Epithelial cell of esophagus (primary cell): Measurements from ENCODE around the gene CAPZB.

ENCODE experiments used
- DNase-seq: peaks from one replicate; pipeline ENCODE4 v3.0.0; 2010; ENCODE audit warnings: low read depth
- H3K4me3 ChIP-seq: 2 replicates; pipeline ENCODE4 v1.5.1; 2011; ENCODE audit warnings: mild to moderate bottlenecking, low read length, control low read depth
- TF ChIP-seq, protein P1 (sequence below): IDR thresholded peaks from 2 replicates; pipeline ENCODE4 v1.5.1; 2011; ENCODE audit warnings: low read depth, mild to moderate bottlenecking, low read length, control low read depth, inconsistent platforms; ENCODE audit not compliant: insufficient read depth; ENCODE audit errors: missing control alignments

Gene CAPZB

DNA sequence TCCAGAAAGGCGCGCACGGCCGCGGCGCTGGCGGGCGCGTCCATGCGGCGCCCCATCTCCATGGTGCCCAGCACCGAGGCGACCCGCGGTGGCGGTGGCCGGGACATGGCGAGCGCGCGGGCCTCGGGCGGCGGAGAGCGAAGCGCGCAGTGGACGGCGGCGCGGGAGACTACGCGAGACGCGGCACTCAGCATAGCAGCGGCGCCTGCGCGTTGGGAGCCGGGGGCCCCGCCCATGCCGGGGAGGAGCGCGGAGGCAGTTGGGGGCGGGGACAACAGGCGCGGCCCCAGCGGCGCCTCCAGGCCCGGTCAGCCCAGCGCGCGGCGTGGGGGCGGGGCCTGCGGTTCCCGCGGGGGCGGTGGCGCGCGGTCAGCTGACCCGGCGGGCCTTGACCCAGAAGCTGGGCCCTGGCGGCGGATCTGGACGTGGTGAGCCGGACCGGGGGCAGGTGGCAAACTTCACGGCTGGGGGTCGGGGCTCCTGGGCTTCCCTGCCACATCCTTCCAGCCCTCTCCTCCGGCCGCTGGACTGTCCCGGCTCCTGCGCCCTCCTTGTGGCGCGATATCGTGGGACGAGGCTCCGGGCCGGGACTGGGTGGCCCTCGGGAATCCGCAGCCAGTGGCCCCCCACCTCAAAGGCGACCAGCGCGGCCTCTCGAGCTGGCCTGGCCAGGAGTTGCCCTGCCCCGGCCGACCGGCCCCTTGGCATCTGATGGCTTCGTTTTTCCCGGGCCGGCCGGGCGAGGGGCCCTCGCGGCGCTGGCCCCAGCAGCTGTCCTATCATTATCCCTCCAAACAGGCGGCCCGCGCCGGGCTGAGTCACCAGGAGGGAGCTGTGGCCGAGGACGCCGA, 173.2 kb downstream of the CAPZB start, which contains the start of the genes AKR7A2 and SLC66A1:
TSS of gene AKR7A2 (minus strand) at position 214 of the 851 bp plus-strand sequence. CDS start at position 194, 20 bp downstream.
TSS of gene SLC66A1 (plus strand) at position 396 of the 851 bp plus-strand sequence. CDS start 5,352 bp downstream, outside the sequence.
- H3K4me3 ChIP-seq = peak within 1 kb of the TSS; percentile 76
- DNase-seq = peak; percentile 94
- TF ChIP-seq, protein P1, sequence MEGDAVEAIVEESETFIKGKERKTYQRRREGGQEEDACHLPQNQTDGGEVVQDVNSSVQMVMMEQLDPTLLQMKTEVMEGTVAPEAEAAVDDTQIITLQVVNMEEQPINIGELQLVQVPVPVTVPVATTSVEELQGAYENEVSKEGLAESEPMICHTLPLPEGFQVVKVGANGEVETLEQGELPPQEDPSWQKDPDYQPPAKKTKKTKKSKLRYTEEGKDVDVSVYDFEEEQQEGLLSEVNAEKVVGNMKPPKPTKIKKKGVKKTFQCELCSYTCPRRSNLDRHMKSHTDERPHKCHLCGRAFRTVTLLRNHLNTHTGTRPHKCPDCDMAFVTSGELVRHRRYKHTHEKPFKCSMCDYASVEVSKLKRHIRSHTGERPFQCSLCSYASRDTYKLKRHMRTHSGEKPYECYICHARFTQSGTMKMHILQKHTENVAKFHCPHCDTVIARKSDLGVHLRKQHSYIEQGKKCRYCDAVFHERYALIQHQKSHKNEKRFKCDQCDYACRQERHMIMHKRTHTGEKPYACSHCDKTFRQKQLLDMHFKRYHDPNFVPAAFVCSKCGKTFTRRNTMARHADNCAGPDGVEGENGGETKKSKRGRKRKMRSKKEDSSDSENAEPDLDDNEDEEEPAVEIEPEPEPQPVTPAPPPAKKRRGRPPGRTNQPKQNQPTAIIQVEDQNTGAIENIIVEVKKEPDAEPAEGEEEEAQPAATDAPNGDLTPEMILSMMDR = no peak

DNA sequence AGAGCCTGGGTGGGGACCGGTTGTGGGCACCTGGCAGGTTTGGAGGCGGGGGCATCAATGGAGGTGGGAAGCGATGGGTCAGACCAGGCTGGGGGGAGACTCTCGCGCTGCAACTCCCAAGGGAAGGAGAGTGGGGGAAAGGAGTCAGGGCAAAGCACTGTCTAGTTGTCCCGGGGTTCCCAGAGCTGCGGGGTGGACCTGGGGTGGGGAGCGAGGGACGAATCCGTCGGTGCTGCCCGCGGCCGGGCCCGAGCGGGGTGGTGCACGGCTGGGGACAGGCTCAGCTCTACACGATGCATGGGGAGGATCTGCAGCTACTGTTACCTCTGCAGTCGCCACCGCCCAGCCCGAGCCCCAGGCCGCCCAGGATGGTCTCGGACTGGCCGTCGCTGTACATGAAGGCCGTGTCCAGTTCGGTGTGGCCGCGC, 173.8 kb downstream of the CAPZB start:
- H3K4me3 ChIP-seq = peak overlapping the region; percentile 76
- TF ChIP-seq, protein P1 = no peak
- no peak for DNase-seq

DNA sequence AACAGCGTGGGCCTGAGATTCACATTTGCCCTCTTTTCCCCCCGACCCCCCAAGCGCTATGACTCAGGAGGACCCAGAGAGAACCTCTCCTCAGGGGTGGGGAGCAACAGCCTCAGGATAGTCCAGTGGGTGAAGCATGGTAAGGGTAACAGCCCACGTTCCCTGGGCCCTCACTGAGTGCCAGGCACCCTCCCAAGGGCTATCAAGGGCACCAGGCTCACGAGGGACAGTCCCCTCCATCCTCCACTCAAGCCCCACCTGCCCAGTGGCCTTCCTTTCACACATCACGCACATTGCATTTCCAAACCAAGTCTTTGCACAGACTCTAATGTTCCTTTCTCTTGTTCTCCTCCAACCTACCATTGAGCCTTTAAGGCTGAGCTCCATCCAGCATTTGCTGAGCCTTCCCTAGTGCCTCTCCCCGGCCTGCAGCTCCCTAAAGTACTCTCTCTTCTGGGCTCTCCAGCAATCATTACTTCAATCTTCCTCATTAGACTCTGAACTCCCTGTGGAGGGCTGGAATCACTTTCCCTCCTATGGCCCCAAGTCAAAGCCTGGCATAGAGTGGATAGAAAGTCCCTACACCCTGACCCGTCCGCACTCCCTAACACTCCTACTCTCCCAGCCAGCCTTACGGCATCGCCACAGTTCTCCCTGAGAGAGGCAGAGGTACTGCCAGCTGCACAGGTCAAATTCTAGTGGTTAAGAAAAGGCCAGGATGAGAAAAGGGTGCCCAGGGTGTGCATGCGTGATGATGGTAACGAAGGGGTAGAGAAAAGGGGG, 174.4 kb downstream of the CAPZB start:
- H3K4me3 ChIP-seq = peak overlapping the region; percentile 76
- DNase-seq = no peak
- TF ChIP-seq, protein P1 = no peak

DNA sequence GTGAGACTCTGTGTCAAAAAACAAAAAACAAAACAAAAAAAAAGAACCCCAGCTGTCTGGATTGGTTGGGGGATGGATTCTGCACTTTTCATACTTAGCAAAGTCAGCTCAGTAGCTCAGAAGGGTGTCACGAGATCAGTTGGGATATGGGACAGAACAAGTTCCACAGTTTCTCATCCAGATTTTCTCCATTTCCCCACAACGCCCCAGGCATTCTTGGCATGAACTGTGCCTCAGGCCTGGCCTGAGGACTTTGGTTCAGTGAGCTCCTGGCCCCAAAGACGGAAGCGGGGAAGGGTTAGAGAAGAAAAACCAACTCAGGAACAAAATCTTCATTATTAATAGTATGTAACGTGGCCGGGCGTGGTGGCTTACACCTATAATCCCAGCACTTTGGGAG, 175.3 kb downstream of the CAPZB start:
- TF ChIP-seq, protein P1 = no peak
- no peak for DNase-seq
- H3K4me3 ChIP-seq = no peak overlapping the region

DNA sequence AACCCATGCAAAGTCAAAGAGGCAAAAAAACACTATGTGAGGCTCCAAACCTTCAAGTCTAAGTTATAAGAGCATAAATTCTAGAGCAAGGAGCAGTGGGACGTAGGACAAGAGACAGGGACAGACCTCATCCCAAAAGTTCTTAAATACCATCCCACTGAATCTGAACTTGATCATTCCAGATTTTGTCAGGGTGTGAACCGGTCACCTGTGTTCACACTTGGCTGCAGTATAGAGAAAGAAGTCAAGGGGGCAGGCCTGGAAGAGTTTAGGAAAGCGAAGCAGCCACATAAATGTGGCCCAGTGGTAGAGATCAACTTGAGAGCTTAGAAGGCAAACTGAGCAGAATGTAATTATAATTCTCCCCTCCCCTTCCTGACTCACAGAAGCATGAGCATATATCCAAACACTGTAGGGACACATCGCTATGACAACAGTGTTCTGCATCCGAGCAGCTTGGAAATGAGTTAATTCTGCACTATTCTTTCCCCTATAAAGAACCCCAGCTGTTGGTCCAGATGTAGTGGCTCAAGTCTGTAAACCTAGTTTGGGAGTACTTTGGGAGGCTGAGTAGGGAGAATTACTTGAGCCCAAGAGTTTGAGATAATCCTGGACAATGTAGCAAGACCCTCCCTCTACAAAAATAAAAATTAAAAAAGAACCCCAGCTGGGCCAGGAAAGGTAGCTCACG, 176.1 kb downstream of the CAPZB start:
- TF ChIP-seq, protein P1 = no peak
- DNase-seq = peak; percentile 37
- no peak overlapping the region for H3K4me3 ChIP-seq

DNA sequence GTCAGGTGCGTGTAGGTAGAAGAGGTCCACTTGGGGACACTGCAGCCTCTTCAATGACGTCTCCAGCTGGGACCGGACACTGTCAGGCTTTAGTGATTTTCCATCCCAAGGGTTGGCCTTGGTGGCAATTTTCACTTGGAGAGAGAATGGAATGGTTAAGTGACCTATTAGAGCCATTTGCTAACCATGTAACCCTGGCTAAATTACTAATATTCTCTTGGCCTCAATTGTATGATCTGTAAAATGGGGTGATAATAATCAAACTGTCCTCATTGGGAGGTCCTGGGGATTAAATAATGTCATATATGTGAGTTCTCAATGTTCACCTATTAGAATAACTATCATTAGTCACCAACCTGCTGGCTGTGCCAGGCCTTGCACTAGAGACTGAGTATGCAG, 176.8 kb downstream of the CAPZB start:
- DNase-seq = no peak
- TF ChIP-seq, protein P1 = no peak
- no peak overlapping the region for H3K4me3 ChIP-seq
